Loucy (cell line): ENCODE results near the gene TMEM45B.
"Not testable (repeated sequence)": the region's sequence is repeated elsewhere in the genome, so short reads cannot be mapped to it uniquely, and the experiment has no call there.

Source experiments
- H2AFZ ChIP-seq: fragments of 200-600 bp; sonication (generic); 2 replicates; pipeline ENCODE4 v1.6.0; 2016; ENCODE audit warnings: antibody characterized with exemption, mild to moderate bottlenecking, low read length, moderate library complexity
- H3F3A ChIP-seq: fragments of 200-600 bp; 2 replicates; pipeline ENCODE4 v1.6.0; 2016; ENCODE audit warnings: antibody characterized with exemption, low read depth, mild to moderate bottlenecking
- H3K27me3 ChIP-seq: fragments of 200-600 bp; sonication (generic); 2 replicates; pipeline ENCODE4 v1.6.1; 2014; ENCODE audit warnings: low read length, mild to moderate bottlenecking; ENCODE audit not compliant: insufficient read depth, poor library complexity, severe bottlenecking
- H3K36me3 ChIP-seq: fragments of 200-600 bp; sonication (generic); 2 replicates; pipeline ENCODE4 v1.6.1; 2016; ENCODE audit warnings: low read length; ENCODE audit not compliant: insufficient read depth
- H3K4me1 ChIP-seq: fragments of 200-600 bp; sonication (generic); 2 replicates; pipeline ENCODE4 v1.5.1; 2014; ENCODE audit warnings: low read length, mild to moderate bottlenecking; ENCODE audit not compliant: insufficient read depth, poor library complexity, severe bottlenecking
- H3K4me2 ChIP-seq: fragments of 200-600 bp; sonication (generic); 2 replicates; pipeline ENCODE4 v1.6.0; 2014; ENCODE audit warnings: antibody characterized with exemption, low read length, low read depth, mild to moderate bottlenecking; ENCODE audit not compliant: poor library complexity, severe bottlenecking
- H3K4me3 ChIP-seq: fragments of 200-600 bp; sonication (generic); 2 replicates; pipeline ENCODE4 v1.5.1; 2014; ENCODE audit warnings: low read length, mild to moderate bottlenecking, mixed read lengths; ENCODE audit not compliant: poor library complexity, severe bottlenecking
- H3K79me2 ChIP-seq: fragments of 200-600 bp; sonication (generic); 2 replicates; pipeline ENCODE4 v1.6.1; 2014; ENCODE audit warnings: low read length; ENCODE audit not compliant: insufficient read depth
- H3K9ac ChIP-seq: fragments of 200-600 bp; sonication (generic); 2 replicates; pipeline ENCODE4 v1.6.0; 2014; ENCODE audit warnings: mild to moderate bottlenecking, low read depth, low read length, moderate library complexity; ENCODE audit not compliant: poor library complexity, severe bottlenecking
- H3K9me2 ChIP-seq: fragments of 200-600 bp; sonication (generic); replicated peaks from 2 replicates; pipeline ENCODE4 v1.6.1; 2016; ENCODE audit warnings: low read depth, low read length, mixed read lengths
- H3K9me3 ChIP-seq: fragments of 200-600 bp; sonication (generic); 2 replicates; pipeline ENCODE4 v1.6.1; 2014; ENCODE audit warnings: mild to moderate bottlenecking, antibody characterized with exemption, low read length, low read depth; ENCODE audit not compliant: insufficient read depth
- H4K20me1 ChIP-seq: fragments of 200-600 bp; sonication (generic); 2 replicates; pipeline ENCODE4 v1.6.0; 2014; ENCODE audit warnings: antibody characterized with exemption, low read length, mild to moderate bottlenecking; ENCODE audit not compliant: insufficient read depth, poor library complexity, severe bottlenecking
- EZH2phosphoT487 ChIP-seq: fragments of 200-600 bp; IDR thresholded peaks from 2 replicates; pipeline ENCODE4 v1.6.1; 2018; ENCODE audit warnings: antibody characterized with exemption, mild to moderate bottlenecking, moderate library complexity, borderline replicate concordance
- TF ChIP-seq, protein P1 (sequence below): fragments of 200-600 bp; sonication (generic); conservative IDR thresholded peaks from 2 replicates; pipeline ENCODE4 v1.5.1; 2014; ENCODE audit warnings: mild to moderate bottlenecking, antibody characterized with exemption, low read length

The TMEM45B gene

GRCh38 chr11:129842138-129842537 is 26.5 kb downstream of the TMEM45B start:
- TF ChIP-seq EZH2phosphoT487, result no peak
- TF ChIP-seq, protein P1, sequence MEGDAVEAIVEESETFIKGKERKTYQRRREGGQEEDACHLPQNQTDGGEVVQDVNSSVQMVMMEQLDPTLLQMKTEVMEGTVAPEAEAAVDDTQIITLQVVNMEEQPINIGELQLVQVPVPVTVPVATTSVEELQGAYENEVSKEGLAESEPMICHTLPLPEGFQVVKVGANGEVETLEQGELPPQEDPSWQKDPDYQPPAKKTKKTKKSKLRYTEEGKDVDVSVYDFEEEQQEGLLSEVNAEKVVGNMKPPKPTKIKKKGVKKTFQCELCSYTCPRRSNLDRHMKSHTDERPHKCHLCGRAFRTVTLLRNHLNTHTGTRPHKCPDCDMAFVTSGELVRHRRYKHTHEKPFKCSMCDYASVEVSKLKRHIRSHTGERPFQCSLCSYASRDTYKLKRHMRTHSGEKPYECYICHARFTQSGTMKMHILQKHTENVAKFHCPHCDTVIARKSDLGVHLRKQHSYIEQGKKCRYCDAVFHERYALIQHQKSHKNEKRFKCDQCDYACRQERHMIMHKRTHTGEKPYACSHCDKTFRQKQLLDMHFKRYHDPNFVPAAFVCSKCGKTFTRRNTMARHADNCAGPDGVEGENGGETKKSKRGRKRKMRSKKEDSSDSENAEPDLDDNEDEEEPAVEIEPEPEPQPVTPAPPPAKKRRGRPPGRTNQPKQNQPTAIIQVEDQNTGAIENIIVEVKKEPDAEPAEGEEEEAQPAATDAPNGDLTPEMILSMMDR, result no peak
- no peak overlapping the region for H3K4me3 ChIP-seq
- H3K4me2 ChIP-seq, result no peak overlapping the region

DNA sequence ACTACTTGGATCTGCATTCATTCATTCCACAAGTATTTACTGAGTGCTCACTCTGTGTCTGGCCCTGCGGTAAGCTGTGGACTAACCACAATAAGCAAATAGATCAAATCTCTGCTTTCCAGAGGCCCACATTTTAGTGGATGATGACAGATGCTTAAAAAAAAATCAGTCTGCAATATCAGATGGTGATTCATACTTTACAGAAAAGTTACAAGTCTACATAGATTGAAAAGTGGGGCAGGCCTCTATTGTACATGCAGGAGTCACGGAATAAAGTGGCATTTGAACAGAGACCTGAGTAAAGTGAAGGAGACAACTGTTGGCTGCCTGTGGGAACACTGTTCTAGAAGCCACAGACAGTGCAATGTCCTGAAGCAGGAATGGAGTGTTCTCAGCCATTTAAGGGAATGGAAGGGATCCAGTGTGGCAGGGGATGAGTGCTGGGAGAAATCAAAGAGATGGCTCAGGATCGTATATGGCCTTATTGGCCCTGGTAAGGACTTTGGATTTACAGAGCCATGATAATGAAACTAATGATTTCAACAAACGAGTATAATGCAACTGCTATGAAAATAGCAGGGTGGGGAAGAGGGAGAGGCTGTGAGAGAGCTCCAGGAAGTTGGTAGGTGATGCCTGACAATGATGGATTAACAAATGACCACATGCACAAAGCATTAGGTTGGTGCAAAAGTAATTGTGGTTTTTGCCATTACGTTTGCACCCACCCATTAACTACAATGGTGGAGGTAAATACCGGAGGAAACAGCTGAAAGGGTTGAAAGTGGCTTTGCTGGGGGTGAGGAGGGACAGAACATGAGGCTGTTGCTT is 31.1 kb downstream of the TMEM45B start:
- peak overlapping the region; percentile 59 for H3K4me2 ChIP-seq
- H3K79me2 ChIP-seq, result no peaks in the 10 kb centered on the region
- TF ChIP-seq, protein P1, result no peak
- TF ChIP-seq EZH2phosphoT487, result no peak
- no peaks in the 10 kb centered on the region for H3K27me3 ChIP-seq
- no peaks in the 10 kb centered on the region for H4K20me1 ChIP-seq
- no peaks in the 10 kb centered on the region for H3F3A ChIP-seq
- no peaks in the 10 kb centered on the region for H3K36me3 ChIP-seq
- H3K9me2 ChIP-seq, result no peaks in the 10 kb centered on the region
- no peaks in the 10 kb centered on the region for H3K9me3 ChIP-seq
- H3K4me1 ChIP-seq, result peaks cover 11% of the 10 kb centered on the region
- H3K9ac ChIP-seq, result no peak overlapping the region
- H2AFZ ChIP-seq, result no peak overlapping the region
- peak overlapping the region; percentile 41 for H3K4me3 ChIP-seq

More at GRCh38 chr11:129842138-129842537, 26.5 kb downstream of the TMEM45B start:
- Histone ChIP-seq H3K79me2 (no peaks in the 10 kb centered on the region), H3K4me1 (peaks cover 11% of the 10 kb centered on the region), H3K9me2 (no peaks in the 10 kb centered on the region), H2AFZ (no peak overlapping the region), H4K20me1 (no peaks in the 10 kb centered on the region), H3K36me3 (no peaks in the 10 kb centered on the region), H3K27me3 (no peaks in the 10 kb centered on the region), H3K9me3 (no peaks in the 10 kb centered on the region), H3K9ac (no peak overlapping the region), H3F3A (no peaks in the 10 kb centered on the region)

DNA sequence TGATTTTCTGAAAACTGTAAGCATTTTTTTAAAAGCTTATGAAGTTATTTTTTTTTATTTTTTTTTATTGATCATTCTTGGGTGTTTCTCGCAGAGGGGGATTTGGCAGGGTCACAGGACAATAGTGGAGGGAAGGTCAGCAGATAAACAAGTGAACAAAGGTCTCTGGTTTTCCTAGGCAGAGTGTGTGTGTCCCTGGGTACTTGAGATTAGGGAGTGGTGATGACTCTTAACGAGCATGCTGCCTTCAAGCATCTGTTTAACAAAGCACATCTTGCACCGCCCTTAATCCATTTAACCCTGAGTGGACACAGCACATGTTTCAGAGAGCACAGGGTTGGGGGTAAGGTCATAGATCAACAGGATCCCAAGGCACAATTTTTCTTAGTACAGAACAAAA is 31.7 kb downstream of the TMEM45B start:
- not testable (repeated sequence) for H3K27me3 ChIP-seq, H3K36me3 ChIP-seq, H3K9ac ChIP-seq, H3K9me2 ChIP-seq, H3K4me3 ChIP-seq, H2AFZ ChIP-seq, H3K9me3 ChIP-seq, H4K20me1 ChIP-seq, H3K79me2 ChIP-seq, H3F3A ChIP-seq
- Histone ChIP-seq H3K4me1 (peaks cover 11% of the 10 kb centered on the region), H3K4me2 (peak overlapping the region; percentile 59)
